GM19324 (cell line): ENCODE results near the gene MT1HL1.

ENCODE experiments used
- ATAC-seq: cut with Tn5 transposase; IDR thresholded peaks from one replicate; pipeline ENCODE4 v1.9.1; 2021; ENCODE audit warnings: mild to moderate bottlenecking, moderate library complexity; ENCODE audit not compliant: unreplicated experiment, low FRiP score

Gene MT1HL1

GRCh38 chr1:237004116-237004515, at the start of gene MT1HL1:
MT1HL1 (minus strand) TSS chr1:237004441; CDS start chr1:237004372, 69 bp downstream.
- ATAC-seq: no peak

- ATAC-seq: no peak
Measured at GRCh38 chr1:237050915-237051314, 46.7 kb upstream of the MT1HL1 start.

GRCh38 chr1:237050185-237050584, 45.9 kb upstream of the MT1HL1 start:
- ATAC-seq: no peak

GRCh38 chr1:237048803-237049202, 44.6 kb upstream of the MT1HL1 start:
- ATAC-seq: no peak

- ATAC-seq: no peak
Measured at GRCh38 chr1:237045278-237046016, 41.2 kb upstream of the MT1HL1 start.

- ATAC-seq: no peak
Measured at GRCh38 chr1:237043846-237044636, 39.8 kb upstream of the MT1HL1 start.

GRCh38 chr1:237042892-237043576, 38.8 kb upstream of the MT1HL1 start:
- ATAC-seq: no peak

- no peak for ATAC-seq
Measured at GRCh38 chr1:237042526-237042891, 38.3 kb upstream of the MT1HL1 start.

- ATAC-seq: no peak
Measured at GRCh38 chr1:237041795-237042525, 37.7 kb upstream of the MT1HL1 start, which contains the start of gene RYR2. RYR2 (plus strand) TSS chr1:237042184; CDS start chr1:237042522, 338 bp downstream.

GRCh38 chr1:237041461-237041794, 37.2 kb upstream of the MT1HL1 start:
- ATAC-seq: no peak

GRCh38 chr1:237040823-237041222, 36.6 kb upstream of the MT1HL1 start:
- ATAC-seq: no peak

- ATAC-seq: no peak
Measured at GRCh38 chr1:237038211-237038610, 34.0 kb upstream of the MT1HL1 start.

GRCh38 chr1:237035759-237036158, 31.5 kb upstream of the MT1HL1 start:
- ATAC-seq: no peak

- ATAC-seq: no peak
Measured at GRCh38 chr1:237033804-237034203, 29.6 kb upstream of the MT1HL1 start.

- ATAC-seq: no peak
Measured at GRCh38 chr1:237033061-237033460, 28.8 kb upstream of the MT1HL1 start.

- peak; percentile 68 for ATAC-seq
Measured at GRCh38 chr1:237032029-237032428, 27.8 kb upstream of the MT1HL1 start.

- ATAC-seq: no peak
Measured at GRCh38 chr1:237031480-237031879, 27.2 kb upstream of the MT1HL1 start.

- ATAC-seq: no peak
Measured at GRCh38 chr1:237029850-237030535, 25.8 kb upstream of the MT1HL1 start.

GRCh38 chr1:237029240-237029639, 25.0 kb upstream of the MT1HL1 start:
- no peak for ATAC-seq
